NCI-H1694 treated with DMSO at 0.1 percent for 48 hours (cell line): Measurements from ENCODE around the gene NDFIP2.
"Not testable (repeated sequence)": the region's sequence is repeated elsewhere in the genome, so short reads cannot be mapped to it uniquely, and the experiment has no call there.

Experiments
- DNase-seq: peaks from one replicate; lab custom pipeline; 2025; lab: John Stamatoyannopoulos, UW

The NDFIP2 gene

DNA sequence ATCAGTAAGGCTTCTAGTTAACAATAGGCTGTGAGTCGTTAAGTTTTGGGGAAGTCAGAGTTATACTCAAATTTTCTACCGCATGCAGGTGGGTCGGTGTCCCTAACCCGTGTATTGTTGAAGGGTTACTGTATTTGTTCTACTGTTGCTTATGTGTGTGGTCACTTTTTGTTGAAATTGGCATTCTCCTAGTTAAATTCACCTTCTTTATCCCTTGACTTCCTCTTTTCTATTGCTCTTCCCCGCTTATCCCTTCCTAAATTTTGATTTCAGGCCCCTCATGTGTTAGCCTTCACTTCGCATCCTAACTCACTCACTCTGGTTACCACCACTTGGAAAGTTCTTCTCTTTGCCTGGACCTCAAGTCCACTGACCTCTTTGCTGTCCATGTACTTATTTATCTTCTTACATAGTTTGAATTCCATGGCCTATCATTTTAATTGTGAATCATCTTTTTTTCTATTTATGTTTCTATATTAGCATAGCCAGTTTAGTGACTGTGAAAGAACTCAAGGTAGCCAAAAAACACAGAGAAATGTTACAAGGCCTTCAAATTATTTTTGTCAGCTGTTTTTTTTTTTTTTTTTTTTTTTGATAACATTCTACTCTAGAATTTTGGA is 52.9 kb downstream of the NDFIP2 start:
- DNase-seq, result no peak

DNA sequence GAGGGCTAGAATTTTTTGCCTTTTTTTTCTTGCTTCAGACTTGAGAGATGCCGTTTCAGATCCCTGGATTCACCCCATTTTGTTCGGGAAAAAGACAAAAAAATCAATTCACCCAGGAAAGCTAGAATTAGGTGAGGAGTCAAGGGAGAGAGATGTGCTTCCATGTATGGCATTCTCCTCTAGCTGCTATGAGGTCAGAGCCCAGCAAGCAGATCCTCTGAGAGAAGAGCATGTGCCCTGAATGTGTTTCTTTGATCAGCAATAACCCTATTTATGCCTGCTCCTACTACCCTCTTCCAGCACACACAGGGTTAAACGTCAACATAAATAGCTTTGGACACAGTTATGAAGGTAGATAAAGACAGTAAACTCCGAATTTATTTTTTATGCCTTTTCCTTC is 53.6 kb downstream of the NDFIP2 start:
- DNase-seq, result no peak

DNA sequence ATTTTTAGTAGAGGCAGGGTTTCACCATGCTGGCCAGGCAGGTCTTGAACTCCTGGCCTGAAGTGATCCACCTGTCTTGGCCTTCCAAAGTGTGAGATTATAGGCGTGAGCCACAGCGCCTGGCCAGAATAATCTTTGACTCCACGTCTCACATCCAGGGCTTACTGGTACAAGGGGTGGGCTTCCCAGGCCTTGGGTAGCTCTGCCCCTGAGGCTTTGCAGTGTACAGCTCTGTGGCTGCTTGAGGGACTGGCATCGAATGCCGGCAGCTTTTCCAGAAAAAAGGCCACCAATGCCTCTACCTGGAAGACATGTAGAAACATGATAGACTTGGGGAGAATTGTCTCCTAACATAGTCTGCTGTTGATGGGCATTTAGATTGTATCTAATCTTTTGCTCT is 57.8 kb downstream of the NDFIP2 start:
- DNase-seq, result no peak

DNA sequence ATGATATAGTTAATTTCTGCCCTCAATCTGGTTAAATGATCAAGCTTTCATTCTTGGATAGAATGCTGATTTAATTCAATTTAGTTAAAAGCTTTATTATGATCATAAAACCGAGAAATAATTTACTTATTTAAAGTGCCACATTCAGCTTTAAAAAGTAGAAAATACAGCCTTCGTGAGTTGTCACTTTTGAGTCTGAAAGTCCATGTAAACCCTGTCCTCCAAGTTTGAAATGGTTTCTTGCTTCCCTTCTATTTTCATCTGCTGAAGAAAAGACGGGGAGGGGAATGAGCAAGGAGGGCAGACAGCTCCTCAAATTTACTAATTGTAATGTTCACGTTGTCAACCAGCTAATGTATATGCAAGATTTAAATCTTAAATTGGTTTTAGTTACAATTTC is 59.5 kb downstream of the NDFIP2 start:
- DNase-seq, result no peak

DNA sequence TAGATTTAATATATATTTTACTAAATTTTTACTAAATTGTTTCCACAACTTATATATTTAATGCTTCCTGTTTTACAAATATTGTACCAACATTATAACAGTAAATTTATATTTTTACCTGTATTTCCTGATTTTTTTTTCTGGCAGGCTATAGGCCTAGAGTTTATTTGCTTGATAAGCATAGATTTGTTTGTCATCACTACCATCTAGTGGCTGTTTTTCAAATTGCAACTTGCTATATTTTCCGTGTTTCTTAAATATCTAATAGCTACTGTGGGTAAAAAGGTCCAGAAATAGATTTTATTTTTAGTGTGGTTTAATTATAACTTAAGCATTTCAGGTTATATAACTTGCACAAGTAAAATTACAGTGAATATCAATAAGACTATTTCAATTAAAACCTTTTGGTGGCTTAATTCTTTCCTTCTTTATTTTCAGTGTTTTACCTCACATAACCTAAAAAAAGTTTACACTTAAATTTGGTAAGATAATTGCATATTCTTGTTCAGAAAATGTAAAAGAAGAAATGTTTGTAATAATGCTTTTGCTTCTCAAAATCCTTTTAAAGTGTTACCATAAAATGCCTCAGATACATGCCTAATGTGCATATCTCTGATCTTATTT is 60.6 kb downstream of the NDFIP2 start:
- DNase-seq, result peak; percentile 76

DNA sequence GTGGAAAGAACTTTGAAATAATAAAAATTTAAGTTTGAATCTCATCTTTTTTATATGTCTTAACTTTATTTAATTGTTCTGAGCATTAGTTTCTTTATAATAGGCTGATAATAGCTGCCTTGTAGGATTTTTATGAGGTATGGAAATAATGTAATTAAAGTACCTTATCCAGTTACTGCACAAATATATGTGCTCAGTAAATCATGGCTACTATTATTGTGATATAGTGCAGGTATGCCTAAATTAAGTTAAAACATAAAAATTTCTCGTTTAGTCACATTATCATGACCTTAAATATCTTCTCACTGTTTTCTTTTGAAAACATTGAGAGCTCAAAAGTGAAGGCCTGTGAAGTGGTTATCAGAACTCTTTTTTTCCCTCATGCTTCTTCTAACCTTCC is 62.9 kb downstream of the NDFIP2 start:
- DNase-seq, result no peak

DNA sequence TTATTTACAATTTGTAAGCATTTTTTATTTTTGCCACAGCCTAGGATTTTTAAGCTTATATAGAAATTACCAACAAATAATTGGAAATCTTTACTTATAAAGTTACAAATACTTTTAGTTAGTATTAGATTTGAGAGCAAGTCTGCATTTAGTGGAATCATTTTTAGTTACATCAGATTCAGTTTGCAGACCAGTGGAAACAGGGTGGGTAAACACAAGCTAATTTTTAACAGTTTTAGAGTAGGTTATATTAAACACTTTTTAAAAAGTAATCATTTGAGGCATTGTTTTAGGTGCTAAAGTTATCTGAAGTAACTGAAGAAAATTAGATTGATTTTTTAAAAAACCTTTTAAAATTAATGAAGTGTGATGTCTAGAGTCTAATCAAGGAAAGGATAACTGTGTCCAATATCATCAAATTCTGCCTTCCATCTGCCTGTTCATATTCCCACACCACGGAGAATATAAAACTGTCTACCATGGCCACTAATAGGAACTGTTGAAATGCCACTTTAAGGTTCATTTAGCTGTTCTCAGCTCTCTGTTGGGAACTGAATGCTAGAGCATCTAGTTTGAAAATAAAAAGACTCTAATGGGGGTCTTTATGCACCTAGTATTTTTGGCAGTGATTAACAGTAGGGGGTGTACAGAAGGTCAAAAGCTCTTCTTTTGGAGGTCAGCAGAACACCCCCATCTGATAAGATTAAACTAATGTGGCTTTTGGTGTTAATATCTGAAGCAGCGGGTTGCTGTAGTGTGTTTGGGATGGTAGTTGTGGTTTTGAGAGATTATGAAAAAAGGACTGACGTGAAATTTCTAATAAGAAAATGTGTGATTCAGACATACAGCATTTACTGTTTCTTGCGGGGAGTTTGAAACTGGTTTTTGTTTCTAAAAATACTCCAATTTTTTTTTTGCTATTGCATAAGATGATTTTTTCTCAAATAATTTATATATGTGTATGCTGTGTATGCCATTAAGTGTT is 66.5 kb downstream of the NDFIP2 start:
- DNase-seq, result no peak

DNA sequence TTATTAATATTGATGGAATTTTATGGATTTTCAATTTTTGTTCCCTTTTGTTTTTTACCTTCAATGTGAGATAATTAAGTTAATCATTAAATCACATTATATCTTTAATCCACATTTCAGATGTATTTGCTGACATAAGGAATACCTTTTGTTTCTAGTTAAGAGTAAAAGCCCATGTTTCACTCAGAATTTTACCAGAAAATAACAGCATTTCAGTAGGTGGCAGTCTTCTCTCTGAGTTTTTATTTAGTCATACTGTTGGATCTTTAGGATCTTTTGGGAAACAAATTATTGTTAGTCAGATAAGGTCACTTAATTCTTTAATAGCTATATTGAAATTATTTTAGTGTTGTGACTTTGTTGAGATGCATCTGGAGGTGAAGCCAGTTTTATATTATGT is 67.9 kb downstream of the NDFIP2 start:
- peak; percentile 19 for DNase-seq

DNA sequence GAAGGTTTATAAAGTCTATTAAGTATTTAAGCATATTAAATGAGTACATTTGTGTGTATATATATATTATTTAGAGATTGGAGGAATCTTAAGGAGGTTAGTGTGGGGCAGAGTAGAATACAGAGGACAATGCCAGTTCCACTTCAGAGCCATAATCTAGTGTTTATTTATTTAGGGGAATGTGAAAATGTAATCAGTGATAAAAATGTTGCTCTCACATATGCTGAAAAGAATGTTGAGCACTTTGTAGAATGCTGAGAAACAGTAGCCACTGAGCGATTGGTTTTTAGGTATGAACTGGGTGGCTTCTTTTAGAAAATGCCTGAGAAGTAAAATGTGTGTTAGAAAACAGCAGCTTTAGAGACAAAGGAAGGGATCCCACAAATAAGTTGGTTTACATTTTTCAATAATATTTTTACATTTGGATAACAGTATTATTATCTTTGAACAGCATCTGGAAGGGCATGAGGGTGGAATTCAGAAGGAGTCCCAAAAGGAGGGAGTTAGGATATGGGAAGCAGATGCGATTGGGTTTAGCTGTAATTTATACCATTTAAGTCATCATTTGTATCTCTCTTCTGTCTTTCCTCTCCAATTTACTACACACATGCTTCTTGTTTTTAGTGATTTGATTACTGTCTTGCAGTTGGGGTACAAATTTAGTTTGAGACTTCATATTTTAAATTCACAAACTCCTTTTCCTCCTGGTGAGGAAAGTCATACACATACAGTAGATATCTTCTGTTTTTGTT is 68.6 kb downstream of the NDFIP2 start:
- DNase-seq, result no peak

DNA sequence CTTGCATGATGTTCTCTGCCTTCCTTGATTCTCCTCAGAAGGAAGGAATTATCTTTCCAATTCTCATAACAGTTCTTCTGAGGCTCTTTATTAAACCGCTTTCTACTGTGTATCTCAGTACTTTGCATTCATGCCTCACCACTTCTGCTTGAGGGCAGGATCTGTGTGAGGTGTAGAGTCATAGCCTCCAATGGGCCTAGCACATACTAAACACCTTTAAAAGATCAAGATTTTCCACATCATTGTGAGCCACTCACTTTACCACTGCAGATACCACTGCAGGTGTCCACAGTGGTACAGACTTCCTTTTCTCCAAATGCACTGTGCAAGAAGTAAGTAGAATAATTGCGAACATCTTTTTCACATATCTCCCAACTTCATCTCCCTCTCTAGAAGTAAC is 76.7 kb downstream of the NDFIP2 start:
- DNase-seq, result no peak

DNA sequence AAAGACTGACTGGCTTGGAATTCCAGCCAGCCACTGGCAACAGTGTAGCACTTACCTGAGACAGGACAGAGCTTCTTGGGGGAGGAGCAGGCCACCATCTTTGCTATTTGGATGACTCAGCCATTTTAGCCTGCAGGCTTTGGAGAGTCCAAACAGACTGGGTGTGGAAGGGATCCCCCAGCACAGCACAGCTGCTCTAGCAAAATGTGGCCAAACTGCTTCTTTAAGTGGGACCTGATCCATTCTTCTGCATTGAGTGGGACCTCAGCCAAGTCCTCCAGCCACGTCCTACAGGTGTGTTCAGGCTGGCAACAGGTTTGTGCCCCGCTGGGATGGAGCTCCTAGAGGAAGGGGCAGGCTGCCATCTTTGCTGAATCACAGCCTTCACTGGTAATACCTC is 80.0 kb downstream of the NDFIP2 start:
- DNase-seq, result no peak

DNA sequence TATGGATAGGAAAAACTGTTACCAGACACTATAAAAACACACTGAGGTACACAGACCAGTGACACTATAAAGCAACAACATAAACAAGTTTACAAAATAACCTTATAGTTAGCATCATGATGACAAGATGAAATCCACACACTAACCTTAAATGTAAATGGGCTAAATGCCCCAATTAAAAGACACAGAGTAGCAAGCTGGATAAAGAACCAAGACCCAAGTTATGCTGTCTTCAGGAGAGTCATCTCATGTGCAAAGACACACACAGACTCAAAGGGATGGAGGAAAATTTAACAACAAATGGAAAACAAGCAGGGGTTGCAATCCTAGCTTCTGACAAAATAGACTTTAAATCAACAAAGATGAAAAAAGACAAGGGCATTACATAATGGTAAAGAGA is 81.6 kb downstream of the NDFIP2 start:
- DNase-seq, result no peak

DNA sequence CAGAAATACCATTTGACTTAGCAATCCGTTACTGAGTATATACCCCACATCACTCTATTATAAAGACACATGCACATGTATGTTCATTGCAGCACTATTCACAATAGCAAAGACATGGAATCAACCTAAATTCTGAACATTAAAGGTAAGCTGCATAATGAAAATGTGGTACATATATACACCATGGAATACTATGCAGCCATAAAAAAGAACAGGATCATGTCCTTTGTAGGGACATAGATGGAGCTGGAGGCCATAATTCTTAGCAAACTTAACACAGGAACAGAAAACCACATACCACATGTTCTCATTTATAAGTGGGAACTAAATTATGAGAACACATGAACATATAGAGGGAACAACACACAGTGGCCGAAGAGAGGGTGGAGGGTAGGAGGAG is 85.2 kb downstream of the NDFIP2 start:
- no peak for DNase-seq

DNA sequence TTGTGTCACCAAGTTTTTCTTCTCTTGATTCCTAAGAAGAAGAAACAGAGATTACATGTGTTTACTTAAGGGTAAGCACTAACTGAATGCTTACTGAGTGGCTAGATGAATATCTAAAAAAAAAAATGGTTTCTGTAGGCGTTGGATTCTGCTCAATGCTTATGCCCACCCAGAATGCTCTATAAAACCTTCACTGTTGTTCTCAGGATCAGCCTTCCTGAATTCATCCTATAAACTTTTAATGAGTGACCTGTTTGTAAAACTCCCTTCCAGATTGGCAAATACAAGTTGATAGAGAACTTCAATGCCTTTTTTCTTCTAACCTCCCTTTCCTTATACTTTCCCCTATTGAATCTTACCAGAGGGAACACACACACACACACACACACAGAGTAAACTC is 90.2 kb downstream of the NDFIP2 start:
- DNase-seq, result no peak

DNA sequence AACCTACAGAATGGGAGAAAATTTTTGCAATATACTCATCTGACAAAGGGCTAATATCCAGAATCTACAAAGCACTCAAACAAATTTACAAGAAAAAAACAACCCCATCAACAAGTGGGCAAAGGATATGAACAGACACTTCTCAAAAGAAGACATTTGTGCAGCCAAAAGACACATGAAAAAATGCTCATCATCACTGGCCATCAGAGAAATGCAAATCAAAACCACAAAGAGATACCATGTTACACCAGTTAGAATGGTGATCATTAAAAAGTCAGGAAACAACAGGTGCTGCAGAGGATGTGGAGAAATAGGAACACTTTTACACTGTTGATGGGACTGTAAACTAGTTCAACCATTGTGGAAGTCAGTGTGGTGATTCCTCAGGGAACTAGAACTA is 92.9 kb downstream of the NDFIP2 start:
- DNase-seq, result not testable (repeated sequence)

DNA sequence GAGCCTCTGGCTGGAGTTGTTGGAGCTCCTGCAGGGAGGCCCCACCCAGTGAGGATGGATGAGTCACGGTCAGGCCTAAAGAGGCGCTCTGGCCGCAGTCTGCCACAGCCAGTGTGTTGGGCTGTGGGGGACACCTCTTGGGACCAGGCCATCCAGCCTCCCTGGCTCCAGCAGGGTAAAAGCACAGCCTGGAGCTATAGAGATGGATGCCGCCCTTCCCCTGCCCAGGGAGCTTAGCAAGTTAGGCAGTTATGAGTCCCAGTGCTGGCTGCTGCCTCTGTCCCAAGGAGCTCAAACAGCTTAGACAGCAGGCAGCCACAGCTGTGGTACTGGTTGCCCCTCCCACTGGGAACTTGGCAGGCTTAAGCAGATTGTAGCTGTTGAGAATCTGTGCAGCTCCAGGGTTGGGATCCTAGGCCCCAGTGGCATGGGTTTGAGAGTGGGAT is 100.9 kb downstream of the NDFIP2 start:
- peak; percentile 67 for DNase-seq

DNA sequence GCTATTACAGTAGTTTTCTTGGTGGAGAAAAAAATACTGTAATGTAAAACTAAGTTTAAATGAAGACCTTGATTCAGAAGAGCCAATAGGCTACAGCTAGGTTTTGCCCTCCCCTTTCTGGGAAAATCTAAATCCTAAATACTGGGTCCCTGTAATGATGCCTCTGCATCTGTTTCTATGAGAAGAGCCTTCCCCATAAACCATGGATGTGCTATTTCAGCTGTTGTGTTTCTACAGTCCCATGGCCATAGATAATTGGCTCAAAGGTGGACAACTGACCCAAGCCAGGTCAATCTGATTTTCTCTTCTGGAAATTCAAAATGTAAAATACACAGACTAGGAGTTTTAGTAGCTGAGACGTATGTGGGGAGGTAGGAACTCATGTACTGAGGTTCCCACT is 101.9 kb downstream of the NDFIP2 start:
- DNase-seq, result no peak

DNA sequence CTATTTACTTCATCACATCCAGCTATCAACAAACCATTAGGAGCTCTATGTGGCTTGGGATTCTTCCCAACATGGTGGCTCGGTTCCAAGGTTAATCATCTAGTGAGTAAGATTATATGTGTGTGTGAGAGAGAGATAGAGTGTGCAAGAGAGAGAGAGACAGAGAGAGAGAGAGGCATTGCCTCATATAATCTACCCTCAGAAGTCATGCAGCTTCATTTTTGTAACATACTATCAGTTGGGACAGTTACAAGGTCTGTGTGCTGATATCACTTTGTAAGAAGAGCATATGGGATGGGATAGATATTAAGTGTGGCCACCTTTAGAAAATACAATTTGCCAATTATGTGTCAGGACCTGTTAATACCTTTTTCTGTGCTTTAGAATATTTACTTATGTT is 104.1 kb downstream of the NDFIP2 start:
- no peak for DNase-seq

DNA sequence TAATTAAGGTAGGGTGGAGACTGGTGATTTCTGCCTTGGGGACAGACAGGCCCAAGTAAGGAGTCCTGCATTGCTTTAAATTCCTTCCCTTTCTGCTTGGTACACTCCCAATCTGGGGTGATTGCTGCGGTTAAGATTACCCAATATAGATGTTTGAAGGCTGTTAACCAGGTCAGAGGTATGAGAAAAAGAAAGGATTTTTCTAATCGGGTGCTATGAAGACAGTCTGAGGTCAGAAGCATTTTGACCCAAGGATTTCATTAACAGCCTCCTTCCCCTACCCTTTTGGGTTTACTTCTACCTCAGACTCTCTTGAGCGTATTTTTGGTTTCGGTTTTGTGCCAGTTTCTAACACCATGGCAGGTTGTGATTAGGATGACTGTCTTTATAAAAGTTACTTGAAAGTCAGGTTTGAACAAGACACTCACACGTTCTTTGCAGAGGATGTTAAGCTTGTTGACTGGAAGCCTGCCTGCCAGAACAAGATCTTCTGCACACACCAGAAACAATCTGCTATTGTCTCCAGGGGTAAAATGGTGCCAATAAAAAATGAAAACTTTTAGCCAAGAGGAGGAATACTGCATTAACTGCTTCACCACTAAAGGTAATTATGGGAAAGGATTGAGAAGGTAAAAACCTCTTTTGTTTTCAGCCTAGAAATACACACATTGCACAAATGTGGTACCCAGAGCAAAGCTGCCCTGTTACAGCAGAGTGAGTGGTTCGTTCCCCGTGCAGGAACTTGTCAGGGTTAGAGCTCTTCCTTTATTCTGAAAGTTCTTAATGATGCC is 108.8 kb downstream of the NDFIP2 start:
- DNase-seq, result no peak

DNA sequence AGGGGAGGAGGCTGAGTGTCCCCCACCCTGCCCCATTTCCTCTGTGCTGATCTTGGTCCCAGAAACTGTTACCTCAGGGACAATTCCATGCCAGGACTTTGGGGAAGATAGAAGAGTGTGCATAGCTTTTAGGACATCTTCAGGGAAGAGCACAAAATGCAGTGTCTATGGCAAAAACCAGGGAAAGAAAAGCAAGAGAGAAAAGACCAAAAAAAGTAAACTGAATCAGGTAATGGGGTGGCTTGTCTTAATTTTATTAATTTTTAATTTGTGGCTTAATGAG is 109.4 kb downstream of the NDFIP2 start:
- DNase-seq, result no peak

DNA sequence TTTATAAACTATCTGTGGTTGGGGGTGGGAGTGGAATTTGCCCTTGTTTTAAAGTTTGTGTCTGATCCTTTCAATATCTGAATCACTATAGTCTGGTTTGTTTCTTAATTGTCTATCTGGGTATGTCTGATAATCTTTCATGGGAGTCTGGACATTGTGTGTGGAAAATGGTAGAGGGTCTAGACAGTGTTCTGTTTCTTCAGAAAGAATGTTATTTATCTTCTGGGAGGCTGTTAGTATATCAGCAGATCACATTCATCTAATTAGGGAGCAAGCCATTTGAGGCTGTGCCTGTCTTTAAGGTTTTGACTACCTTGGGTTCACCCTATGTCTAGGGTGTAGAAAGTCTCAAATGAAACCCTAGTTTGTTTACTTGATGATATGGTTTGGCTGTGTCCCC is 110.5 kb downstream of the NDFIP2 start:
- DNase-seq, result no peak

DNA sequence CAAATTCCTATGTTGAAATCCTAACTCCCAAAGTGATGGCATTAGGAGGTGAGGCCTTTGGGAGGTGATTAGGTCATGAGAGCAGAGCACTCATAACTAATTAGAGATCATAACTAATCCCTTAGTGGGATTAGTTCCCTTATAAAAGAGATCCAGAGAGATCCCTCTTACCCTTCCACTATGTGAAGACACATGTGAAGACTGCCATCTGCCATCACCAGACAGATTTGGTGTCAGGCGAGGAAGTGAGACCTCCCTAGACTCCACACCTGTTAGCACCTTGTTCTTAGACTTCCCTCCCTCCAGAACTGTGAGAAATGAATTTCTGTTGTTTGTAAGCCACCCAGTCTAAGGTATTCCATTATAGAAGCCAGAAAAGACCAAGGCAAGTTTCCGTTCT is 112.2 kb downstream of the NDFIP2 start:
- no peak for DNase-seq
